Measurements from ENCODE around the gene SRGAP2. TPM values are rescaled to one million over a fixed set of nuclear protein-coding genes. Genes with fewer than 3 reads are reported as not detected.
"Not testable (repeated sequence)": the region's sequence is repeated elsewhere in the genome, so short reads cannot be mapped to it uniquely, and the experiment has no call there.

The SRGAP2 gene
- total RNA-seq, 3 donors from 2014 or later = 16.5 to 25.1 (median 23.3) TPM

GRCh38 chr1:206224190-206224776 lies 20.9 kb downstream of the SRGAP2 start:
- not testable (repeated sequence) for H3K36me3 Mint-ChIP-seq (ENCODE audit: insufficient read depth)

GRCh38 chr1:206225386-206225785 lies 22.0 kb downstream of the SRGAP2 start:
- not testable (repeated sequence) for H3K36me3 Mint-ChIP-seq (ENCODE audit: insufficient read depth); H3K4me1 Mint-ChIP-seq (ENCODE audit: low read depth); H3K9me3 Mint-ChIP-seq; H3K4me3 Mint-ChIP-seq; H3K27me3 Mint-ChIP-seq (ENCODE audit: low read depth); DNase-seq; ATAC-seq

More at GRCh38 chr1:206224190-206224776, 20.9 kb downstream of the SRGAP2 start:
- H3K9me3 Mint-ChIP-seq; H3K4me3 Mint-ChIP-seq; H3K27me3 Mint-ChIP-seq (ENCODE audit: low read depth); DNase-seq; H3K4me1 Mint-ChIP-seq (ENCODE audit: low read depth): not testable (repeated sequence)
- ATAC-seq = peak; percentile 21 to 37

GRCh38 chr1:206226886-206227285 lies 23.5 kb downstream of the SRGAP2 start:
- H3K4me3 Mint-ChIP-seq = not testable (repeated sequence)

GRCh38 chr1:206229286-206229685 lies 25.9 kb downstream of the SRGAP2 start:
- not testable (repeated sequence) for H3K4me3 Mint-ChIP-seq; H3K36me3 Mint-ChIP-seq (ENCODE audit: insufficient read depth); H3K4me1 Mint-ChIP-seq (ENCODE audit: low read depth); DNase-seq; H3K9me3 Mint-ChIP-seq; H3K27me3 Mint-ChIP-seq (ENCODE audit: low read depth); ATAC-seq

More at GRCh38 chr1:206226886-206227285, 23.5 kb downstream of the SRGAP2 start:
- not testable (repeated sequence) for H3K4me1 Mint-ChIP-seq (ENCODE audit: low read depth); DNase-seq; H3K36me3 Mint-ChIP-seq (ENCODE audit: insufficient read depth); ATAC-seq; H3K27me3 Mint-ChIP-seq (ENCODE audit: low read depth); H3K9me3 Mint-ChIP-seq

GRCh38 chr1:206231989-206232388 lies 28.6 kb downstream of the SRGAP2 start:
- H3K9me3 Mint-ChIP-seq; DNase-seq; ATAC-seq; H3K4me3 Mint-ChIP-seq; H3K27me3 Mint-ChIP-seq (ENCODE audit: low read depth); H3K4me1 Mint-ChIP-seq (ENCODE audit: low read depth); H3K36me3 Mint-ChIP-seq (ENCODE audit: insufficient read depth): not testable (repeated sequence)

- H3K27me3 Mint-ChIP-seq (ENCODE audit: low read depth) = not testable (repeated sequence)
Measured at GRCh38 chr1:206232970-206233645, 29.8 kb downstream of the SRGAP2 start.

GRCh38 chr1:206234189-206234916 lies 31.0 kb downstream of the SRGAP2 start:
- not testable (repeated sequence) for H3K9me3 Mint-ChIP-seq; H3K27me3 Mint-ChIP-seq (ENCODE audit: low read depth); H3K4me3 Mint-ChIP-seq; H3K36me3 Mint-ChIP-seq (ENCODE audit: insufficient read depth); H3K4me1 Mint-ChIP-seq (ENCODE audit: low read depth); ATAC-seq; DNase-seq

More at GRCh38 chr1:206232970-206233645, 29.8 kb downstream of the SRGAP2 start:
- H3K4me3 Mint-ChIP-seq; H3K36me3 Mint-ChIP-seq (ENCODE audit: insufficient read depth); DNase-seq; H3K9me3 Mint-ChIP-seq; H3K4me1 Mint-ChIP-seq (ENCODE audit: low read depth); ATAC-seq: not testable (repeated sequence)

- H3K9me3 Mint-ChIP-seq, ATAC-seq: not testable (repeated sequence)
Measured at GRCh38 chr1:206235190-206235589, 31.8 kb downstream of the SRGAP2 start.

GRCh38 chr1:206240288-206240687 lies 36.9 kb downstream of the SRGAP2 start:
- not testable (repeated sequence) for ATAC-seq

More at GRCh38 chr1:206235190-206235589, 31.8 kb downstream of the SRGAP2 start:
- H3K27me3 Mint-ChIP-seq (ENCODE audit: low read depth); H3K36me3 Mint-ChIP-seq (ENCODE audit: insufficient read depth); H3K4me3 Mint-ChIP-seq; DNase-seq; H3K4me1 Mint-ChIP-seq (ENCODE audit: low read depth): not testable (repeated sequence)

GRCh38 chr1:206243335-206243734 lies 40.0 kb downstream of the SRGAP2 start:
- DNase-seq; H3K4me1 Mint-ChIP-seq (ENCODE audit: low read depth): not testable (repeated sequence)

More at GRCh38 chr1:206240288-206240687, 36.9 kb downstream of the SRGAP2 start:
- not testable (repeated sequence) for H3K9me3 Mint-ChIP-seq; DNase-seq; H3K4me1 Mint-ChIP-seq (ENCODE audit: low read depth); H3K4me3 Mint-ChIP-seq; H3K27me3 Mint-ChIP-seq (ENCODE audit: low read depth); H3K36me3 Mint-ChIP-seq (ENCODE audit: insufficient read depth)

GRCh38 chr1:206245479-206245878 lies 42.1 kb downstream of the SRGAP2 start:
- not testable (repeated sequence) for DNase-seq; H3K4me1 Mint-ChIP-seq (ENCODE audit: low read depth); H3K27me3 Mint-ChIP-seq (ENCODE audit: low read depth); H3K9me3 Mint-ChIP-seq; ATAC-seq; H3K4me3 Mint-ChIP-seq; H3K36me3 Mint-ChIP-seq (ENCODE audit: insufficient read depth)

More at GRCh38 chr1:206243335-206243734, 40.0 kb downstream of the SRGAP2 start:
- not testable (repeated sequence) for H3K36me3 Mint-ChIP-seq (ENCODE audit: insufficient read depth); H3K27me3 Mint-ChIP-seq (ENCODE audit: low read depth); H3K9me3 Mint-ChIP-seq; H3K4me3 Mint-ChIP-seq
- ATAC-seq = peak in 1 of 2 donors; percentile 54

GRCh38 chr1:206246129-206246886 lies 43.0 kb downstream of the SRGAP2 start:
- H3K4me1 Mint-ChIP-seq (ENCODE audit: low read depth); H3K4me3 Mint-ChIP-seq; ATAC-seq; H3K27me3 Mint-ChIP-seq (ENCODE audit: low read depth); DNase-seq; H3K9me3 Mint-ChIP-seq; H3K36me3 Mint-ChIP-seq (ENCODE audit: insufficient read depth): not testable (repeated sequence)

GRCh38 chr1:206250953-206251681 lies 47.8 kb downstream of the SRGAP2 start:
- not testable (repeated sequence) for H3K9me3 Mint-ChIP-seq; H3K4me1 Mint-ChIP-seq (ENCODE audit: low read depth); H3K4me3 Mint-ChIP-seq; ATAC-seq; H3K36me3 Mint-ChIP-seq (ENCODE audit: insufficient read depth); H3K27me3 Mint-ChIP-seq (ENCODE audit: low read depth); DNase-seq
